Activated CD8-positive, alpha-beta memory T cell treated with anti-CD3 and anti-CD28 coated beads for 36 hours (primary cell): Measurements from ENCODE around the gene ZSCAN1. TPM values are rescaled to one million over a fixed set of nuclear protein-coding genes. Genes with fewer than 3 reads are reported as not detected.

Experiments used
- CTCF ChIA-PET: fragments of 350-600 bp; sonication (Branson Sonifier 250); formaldehyde crosslinking; loops from one replicate; lab custom pipeline; 2021; ENCODE audit warnings: antibody characterized with exemption; lab: Charles Lee
- POLR2A ChIA-PET: fragments of 350-600 bp; sonication (Branson Sonifier 250); formaldehyde crosslinking; loops from one replicate; lab custom pipeline; 2021; ENCODE audit warnings: antibody characterized with exemption; lab: Charles Lee
- total RNA-seq, 2 experiments: library from RNA; stranded (reverse); gene quantifications; one replicate each; pipeline ENCODE4 v1.2.3, GENCODE V29; 2021

Gene ZSCAN1
- total RNA-seq, 2 experiments from 2014 or later = not detected

DNA sequence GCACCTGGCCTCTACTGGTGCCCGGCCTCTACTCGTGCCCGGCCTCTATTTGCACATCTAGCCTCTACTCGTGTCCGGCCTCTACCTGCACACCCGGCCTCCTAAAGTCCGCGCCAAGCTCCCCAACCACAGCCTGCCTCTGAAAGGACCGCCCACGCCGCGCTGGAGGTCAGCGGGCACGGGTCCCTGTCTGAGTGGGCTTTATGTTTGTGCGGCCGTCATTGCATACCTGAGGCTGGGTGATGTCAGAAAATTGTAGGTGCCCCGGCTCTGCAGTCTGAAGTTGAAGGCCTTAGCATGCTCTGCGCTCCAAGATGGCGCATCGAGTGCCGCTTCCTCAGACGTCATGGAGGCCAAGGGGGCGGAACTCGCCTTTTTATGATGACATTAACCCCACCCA is 26.4 kb downstream of the ZSCAN1 start:
- ChIA-PET POLR2A (no interaction called here), CTCF (no interaction called here)

DNA sequence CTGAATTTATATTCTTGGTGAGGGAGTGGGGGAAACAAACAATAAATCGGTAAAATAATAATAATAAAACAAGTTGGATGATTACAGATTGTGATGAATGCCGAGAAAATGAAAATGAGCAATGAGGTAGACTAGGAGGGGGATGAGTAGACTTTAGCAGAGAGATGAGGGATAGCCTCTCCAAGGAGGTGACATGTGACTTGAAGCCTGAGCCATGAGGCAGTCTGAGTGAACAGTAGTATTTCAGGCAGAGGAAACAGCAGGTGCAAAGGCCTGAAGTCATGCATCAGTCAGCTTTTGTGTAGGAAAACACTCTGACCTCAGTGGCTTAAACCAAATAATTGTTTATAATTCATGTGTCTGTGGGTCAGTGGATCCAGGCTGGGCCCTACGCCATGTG is 29.9 kb downstream of the ZSCAN1 start:
- CTCF ChIA-PET = no interaction called here

DNA sequence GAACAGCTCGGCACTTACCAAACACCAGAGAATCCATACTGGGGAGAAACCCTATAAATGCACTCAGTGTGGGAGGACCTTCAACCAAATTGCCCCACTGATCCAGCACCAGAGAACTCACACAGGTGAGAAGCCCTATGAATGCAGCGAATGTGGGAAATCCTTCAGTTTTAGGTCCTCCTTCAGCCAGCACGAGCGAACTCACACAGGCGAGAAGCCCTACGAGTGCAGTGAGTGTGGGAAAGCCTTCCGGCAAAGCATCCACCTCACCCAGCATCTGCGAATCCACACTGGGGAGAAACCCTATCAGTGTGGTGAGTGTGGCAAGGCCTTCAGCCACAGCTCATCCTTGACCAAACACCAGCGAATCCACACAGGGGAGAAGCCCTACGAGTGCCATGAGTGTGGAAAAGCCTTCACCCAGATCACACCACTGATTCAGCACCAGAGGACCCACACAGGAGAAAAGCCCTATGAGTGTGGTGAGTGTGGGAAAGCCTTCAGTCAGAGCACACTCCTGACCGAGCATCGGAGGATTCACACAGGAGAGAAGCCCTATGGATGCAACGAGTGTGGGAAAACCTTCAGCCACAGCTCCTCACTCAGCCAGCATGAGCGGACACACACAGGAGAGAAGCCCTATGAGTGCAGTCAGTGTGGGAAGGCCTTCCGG is 33.6 kb downstream of the ZSCAN1 start:
- CTCF ChIA-PET = no interaction called here
- POLR2A ChIA-PET = no interaction called here

More for the DNA sequence above, 29.9 kb downstream of the ZSCAN1 start:
- POLR2A ChIA-PET = no interaction called here

DNA sequence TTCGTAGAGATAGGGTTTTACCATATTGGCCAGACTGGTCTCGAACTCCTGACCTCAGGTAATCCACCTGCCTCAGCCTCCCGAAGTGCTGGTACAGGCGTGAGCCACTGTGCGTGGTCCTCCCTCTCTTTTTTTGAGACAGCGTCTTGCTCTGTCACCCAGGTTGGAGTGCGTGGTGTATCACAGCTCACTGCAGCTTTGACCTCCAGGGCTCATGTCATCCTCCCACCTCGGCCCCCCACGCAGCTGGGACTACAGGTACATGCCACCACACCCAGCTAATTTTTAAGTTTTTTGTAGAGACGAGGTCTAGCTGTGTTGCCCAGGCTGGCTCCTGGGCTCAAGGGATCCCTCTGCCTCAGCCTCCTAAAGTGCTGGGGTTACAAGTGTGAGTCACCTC is 46.0 kb downstream of the ZSCAN1 start:
- POLR2A ChIA-PET = interaction anchor here (0.5 kb wide), 1 partner anchor 187 kb away, joined by 3 read pairs; no protein-coding TSS in a partner anchor
- CTCF ChIA-PET = no interaction called here

DNA sequence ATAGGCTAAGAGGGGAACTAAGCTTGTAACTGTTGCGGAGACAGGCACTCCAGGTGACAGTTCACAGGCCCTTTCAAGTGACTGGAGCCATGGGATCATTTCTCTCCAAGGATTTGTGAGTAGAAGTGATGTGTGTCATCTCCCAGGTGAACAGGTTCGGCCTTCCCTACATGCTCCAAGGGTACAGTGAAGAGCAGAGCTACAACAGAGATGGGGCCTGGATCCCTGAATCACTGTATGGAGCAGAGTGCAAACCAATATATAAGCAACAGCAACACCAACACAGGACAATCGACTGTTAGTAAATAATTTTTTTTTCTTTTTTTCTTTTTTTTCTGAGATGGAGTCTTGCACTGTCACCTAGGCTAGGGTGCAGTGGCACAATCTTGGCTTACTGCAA is 49.2 kb downstream of the ZSCAN1 start:
- POLR2A ChIA-PET = no interaction called here
- CTCF ChIA-PET = no interaction called here

DNA sequence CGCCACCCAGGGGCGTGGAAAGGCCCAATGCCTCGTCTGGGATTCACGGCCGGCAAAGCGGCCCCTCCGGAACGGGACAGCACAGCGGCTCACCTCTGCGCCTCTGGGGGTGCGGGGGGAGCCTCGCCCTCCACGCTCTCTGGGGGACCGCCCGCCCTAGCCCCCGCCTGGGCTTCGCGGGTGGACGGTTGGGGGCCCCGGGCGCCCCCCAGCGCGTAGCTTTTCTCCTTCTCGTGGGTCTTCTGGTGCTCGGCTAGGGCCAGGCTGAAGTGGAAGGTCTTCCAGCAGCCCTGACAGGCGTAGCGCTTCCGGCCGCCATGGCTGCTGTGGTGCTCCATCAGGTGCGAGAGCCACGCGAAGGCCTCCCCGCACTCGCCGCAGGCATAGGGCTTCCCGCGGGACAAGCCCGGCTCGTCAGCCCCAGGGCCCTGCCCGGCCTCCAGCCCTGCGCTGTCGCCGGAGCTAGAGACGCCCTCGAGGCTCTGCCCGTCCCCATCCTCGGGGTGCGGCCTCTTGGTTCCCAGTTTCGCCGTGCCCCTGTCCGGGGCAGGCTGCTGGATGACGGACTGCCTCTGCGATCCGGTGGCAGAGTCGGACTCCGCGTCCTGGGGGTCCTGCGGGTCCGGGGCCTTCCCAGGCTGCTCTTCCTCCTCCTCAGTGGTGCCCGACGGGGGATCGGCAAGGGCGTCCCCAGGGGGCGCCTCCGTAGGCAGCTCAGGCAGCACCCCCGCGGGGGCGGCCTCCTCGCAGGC is 50.9 kb downstream of the ZSCAN1 start:
- CTCF ChIA-PET = no interaction called here
- POLR2A ChIA-PET = no interaction called here

DNA sequence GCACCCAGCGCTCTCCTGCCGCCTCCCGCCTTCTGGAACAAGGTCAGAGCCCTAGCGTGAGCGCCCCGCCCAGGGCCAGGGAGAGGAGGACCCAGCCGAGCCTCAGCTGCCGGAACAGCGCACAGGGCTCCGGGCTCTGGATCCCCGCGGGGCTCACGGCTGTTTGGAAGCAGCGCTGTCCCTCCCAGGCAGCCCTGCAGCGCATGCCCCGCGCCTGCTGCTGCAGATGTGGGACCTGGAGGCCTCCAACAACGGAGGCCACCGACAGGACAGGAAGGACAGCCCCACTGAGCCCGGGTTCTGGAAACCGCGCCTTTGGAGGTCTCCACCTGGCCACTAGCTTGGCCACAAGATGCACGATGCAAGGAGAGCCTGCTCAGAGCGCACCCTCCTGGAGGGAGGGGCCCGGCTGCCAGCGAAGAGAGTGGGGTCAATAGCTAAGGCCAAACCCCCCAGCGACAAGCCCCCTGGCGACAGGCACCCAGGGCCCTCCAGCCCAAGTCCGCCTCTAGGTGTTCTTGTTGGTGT is 51.6 kb downstream of the ZSCAN1 start:
- POLR2A ChIA-PET = no interaction called here
- CTCF ChIA-PET = no interaction called here

DNA sequence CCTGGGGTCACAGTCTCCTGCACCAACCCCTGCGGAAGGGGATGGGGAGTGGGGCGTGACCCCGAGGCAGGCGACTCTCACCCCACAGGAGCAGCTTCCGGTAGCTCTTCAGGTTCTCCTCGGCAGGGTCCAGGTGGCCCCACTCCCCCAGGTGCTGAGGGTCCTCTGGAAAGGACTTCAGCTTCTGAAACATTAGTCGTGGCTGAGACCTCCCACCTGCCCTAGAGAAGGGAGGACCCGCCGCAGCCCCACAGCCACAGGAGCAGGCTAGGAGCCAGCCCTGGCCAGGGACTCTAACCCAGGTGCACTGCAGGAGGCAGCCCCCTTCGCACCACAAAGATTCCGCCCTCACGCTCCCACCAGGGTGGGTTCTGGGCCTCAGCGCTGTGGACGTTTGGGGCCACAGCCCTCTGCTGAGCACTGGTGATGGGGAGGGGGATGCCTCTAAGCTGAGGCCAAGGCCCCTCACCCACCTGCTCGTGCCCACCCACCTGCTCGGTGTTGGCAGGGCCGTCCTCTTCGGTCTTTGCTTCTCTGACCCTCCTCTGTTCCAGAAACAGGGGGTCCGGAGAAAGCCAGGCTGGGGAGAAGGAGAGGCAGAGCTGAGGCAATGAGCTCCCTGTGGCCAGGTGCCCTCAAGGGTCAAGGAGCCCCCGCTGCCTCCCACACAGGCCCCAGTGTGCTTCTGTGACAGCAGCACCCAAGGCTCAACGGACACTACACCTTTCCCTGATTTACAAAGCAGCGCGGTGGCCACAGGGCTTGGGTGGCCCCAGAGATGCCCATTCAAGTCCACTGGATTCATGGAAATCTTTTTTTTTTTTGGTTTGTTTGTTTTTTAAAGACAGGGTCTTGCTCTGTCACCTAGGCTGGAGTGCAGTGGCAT is 53.2 kb downstream of the ZSCAN1 start:
- ChIA-PET POLR2A (no interaction called here), CTCF (no interaction called here)

DNA sequence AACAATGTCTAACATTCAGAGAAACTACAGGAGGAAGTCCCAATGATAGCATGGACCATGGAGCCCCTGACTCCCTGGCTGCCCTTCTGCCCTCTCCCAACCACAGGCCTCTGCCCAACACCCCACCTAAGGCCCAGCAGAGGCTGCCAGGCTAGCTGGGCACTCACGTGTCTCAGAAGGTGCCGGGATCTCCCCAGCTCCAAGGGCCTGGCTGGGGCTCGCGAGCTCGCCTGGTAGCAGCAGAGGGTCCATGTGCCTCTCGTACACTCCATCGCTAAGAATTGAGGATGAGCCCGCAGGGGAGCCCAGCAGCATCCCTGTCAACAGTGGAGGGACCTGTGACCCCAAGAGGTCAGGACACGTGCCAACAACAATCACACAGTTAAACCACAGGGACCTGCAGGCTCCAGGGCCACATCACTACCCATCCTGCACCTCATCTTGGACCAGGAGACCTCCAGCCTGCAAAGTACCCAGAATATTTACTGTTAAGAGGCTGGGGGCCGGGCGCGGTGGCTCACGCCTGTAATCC is 54.8 kb downstream of the ZSCAN1 start:
- ChIA-PET POLR2A (no interaction called here), CTCF (no interaction called here)

DNA sequence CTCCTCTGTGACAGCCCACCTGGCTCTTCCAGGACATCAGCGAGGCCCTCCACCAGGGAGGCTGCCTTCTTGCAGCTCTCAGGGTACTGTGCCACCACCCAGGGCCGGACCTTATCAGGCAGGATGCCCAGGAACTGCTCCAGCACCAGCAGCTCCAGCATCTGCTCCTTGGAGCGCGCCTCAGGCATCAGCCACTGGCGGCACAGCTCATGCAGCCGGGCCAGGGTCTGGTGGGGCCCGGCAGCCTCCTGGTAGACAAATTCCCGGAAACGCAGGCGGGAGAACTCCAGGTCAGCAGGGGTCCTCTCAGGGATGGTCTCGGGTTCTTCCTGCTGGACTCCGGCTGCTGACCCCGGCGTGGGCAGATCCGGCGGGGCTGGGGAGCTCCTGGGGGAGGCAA is 56.0 kb downstream of the ZSCAN1 start:
- ChIA-PET CTCF (interaction anchor here (1.3 kb wide), 1 partner anchor 10 kb away, joined by 3 read pairs; no protein-coding TSS in a partner anchor), POLR2A (no interaction called here)

DNA sequence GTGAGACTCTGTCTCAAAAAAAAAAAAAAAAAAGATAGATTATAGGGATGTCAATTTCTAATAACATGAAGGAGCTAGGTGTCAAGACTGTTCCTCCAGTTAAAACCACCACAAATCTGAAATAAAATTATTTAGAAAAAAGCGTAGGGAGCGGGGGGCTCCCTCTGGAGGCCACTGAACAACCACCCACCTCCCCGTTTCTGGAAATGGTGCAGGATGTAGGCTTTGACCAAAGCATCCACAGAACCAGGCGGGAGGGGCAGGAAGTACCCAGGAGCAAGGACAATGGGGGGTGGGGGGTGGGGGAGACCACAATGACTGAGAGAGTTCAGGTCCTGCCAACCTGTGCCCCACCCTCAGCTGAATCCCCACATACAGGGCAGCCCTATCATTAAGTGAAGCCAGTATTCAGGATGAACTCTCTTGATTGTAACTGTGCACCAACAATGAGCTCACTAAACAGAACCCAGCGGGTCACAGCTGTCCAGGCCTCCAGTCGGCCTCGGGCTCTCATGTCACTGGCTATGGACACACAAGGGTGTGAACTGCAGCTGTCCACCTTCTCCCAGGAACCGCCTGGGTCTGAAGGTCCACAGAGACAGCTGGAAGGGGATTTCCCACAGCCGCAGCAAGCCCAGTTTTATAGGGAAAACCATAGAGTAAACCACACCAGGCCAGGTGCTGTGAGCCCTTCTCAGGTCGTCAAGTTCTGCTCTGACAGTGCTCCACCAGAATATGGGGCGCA is 57.6 kb downstream of the ZSCAN1 start:
- ChIA-PET POLR2A (no interaction called here), CTCF (interaction anchor here (0.6 kb wide), 1 partner anchor 156 kb away, joined by 3 read pairs; no protein-coding TSS in a partner anchor)

DNA sequence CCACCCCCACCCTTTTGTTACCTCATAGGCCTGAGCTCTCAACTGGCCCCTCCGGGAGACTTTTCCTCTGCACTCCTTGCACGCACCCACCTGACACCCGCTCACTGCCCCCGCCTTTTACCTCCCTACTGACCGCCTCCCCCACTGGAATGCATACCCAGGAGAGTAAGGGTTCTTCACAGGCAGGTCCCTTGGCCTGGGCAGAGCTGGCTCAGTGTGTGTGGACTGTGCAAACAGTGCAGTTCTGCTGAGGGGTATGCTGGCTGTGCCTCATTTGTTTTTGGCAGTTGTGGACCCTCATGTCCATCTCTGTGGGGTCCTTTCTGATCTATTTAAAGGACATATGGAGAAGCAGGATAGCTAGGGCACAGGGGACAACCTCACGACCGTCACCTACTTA is 59.2 kb downstream of the ZSCAN1 start:
- CTCF ChIA-PET = no interaction called here
- POLR2A ChIA-PET = interaction anchor here (0.6 kb wide), 1 partner anchor 343 kb away, joined by 3 read pairs; no protein-coding TSS in a partner anchor

DNA sequence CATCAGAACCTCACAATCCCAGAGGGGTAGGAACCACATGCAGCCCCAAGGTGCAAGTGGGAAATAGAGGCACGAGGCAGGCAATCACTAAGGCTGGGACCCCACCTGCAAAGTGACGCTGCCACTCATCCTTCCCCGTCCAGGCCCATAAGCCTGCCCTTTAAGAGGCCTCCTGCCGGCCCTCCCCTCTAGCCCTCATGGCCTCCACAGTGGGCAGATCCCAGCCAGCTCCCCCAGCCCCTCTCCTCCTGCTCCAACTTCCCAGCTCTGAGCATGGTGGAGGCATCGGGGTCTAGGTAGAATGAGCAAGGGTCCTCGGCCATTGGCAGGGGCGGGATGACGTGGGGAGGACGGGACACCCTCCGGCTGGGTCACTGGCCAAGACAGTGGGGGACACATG is 61.5 kb downstream of the ZSCAN1 start:
- POLR2A ChIA-PET = no interaction called here
- CTCF ChIA-PET = no interaction called here

DNA sequence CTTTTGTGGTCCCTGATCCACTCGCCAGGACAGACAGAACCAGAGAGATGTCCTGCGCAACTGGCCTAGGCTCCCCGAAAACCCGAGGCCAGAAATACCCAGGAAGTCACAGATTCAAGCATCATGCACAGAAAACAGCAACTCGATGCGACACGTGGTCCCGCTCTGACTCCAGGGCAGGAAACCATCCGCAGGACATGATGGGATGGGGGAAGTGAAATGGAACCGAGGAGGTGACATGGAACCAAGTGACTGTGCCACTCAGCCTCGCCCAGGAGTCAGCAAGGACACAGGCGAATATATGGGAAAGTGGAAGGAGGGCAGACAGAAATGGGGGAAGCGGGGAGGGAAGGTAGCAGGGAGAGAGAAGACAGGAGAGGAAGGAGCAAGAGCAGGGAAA is 63.1 kb downstream of the ZSCAN1 start:
- POLR2A ChIA-PET = interaction anchor here (0.9 kb wide), 1 partner anchor 58 kb away, joined by 3 read pairs; no protein-coding TSS in a partner anchor
- CTCF ChIA-PET = no interaction called here

DNA sequence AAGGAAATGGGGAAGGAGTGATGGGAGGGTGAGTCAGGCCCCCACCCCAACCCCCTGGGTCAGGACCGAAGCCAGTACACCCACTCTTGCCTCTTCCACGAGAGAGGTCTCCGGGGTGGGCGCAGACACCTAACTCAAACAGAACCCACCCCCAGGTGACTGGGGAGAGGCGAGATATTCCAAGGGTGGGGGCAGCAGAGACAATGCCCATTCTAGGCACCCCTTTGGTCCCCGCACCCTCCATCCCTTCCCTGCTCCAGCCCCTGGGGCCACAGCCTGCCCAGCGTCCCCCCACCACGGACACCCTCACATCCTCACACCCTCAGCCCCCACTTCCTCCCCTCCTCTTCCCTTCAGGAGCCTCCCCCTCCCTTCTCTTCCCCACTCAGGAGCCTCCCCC is 63.5 kb downstream of the ZSCAN1 start:
- ChIA-PET CTCF (no interaction called here), POLR2A (no interaction called here)

DNA sequence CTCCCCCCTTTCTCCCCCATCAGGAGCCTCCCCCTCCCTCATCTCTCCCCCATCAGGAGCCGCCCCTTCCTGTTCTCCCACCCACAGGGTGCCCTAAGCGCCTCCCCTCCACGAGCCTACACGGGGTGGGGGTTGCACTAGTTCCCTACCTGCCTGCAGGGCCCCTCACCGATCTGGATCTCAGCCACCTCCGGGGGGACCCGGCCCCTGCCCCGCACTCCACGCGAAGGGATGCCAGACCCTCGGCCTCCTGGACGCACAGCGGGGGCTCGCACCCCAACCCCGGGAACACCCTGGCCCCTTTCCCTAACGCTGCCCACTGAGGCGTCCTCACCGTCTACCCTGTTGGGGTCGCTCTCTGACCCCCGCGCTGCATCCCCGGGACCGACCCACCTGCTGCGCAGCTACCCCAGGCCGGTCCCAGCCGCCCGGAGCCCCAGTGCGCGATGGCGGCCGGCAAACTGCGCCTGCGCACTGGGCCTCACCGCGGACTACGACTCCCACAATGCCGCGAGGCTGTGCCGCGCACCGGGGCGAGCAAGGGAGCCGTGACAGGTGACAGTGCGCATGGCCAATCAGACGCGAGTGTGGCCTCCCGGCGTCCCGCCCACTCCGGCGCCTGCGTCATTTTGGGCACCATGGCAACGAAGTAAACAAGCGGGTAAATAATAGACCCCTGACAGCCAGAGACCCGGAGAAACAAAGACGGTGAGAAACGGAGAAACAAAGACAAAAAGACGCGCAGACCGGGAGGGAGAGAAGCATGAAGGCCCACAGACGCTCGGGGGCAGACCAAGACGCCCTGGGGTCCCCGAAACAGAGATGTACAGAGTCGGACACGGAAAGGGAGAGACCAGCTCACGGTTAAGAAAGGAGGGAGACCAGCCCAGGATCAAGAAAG is 64.2 kb downstream of the ZSCAN1 start, which contains the start of gene ZSCAN18:
Gene ZSCAN18, minus strand, starts transcription at position 451 of the 901 bp plus-strand sequence. CDS start 7,964 bp downstream, outside the sequence.
- ChIA-PET POLR2A (no interaction called here), CTCF (no interaction called here)

DNA sequence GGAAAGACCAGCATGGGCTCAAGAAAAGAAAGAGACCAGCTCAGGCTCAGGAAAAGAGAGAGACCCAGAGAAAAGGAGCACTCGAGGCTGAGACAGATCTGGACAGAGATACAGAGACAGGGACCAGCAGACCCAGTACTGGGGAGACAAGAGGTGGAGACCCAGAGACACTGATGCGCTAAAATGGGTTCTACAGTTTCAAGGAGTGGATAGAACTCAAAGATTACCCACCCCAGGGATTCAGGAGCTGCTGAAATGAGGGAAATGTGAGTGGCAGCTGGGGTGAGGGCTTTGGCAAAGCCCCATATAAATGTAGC is 64.8 kb downstream of the ZSCAN1 start:
- POLR2A ChIA-PET = no interaction called here
- CTCF ChIA-PET = no interaction called here
